Measurements from ENCODE around the gene CCR3.
"Not testable (repeated sequence)": the region's sequence is repeated elsewhere in the genome, so short reads cannot be mapped to it uniquely, and the experiment has no call there.

The CCR3 gene

GRCh38 chr3:46242120-46242519 lies at the start of gene CCR3:
CCR3 (plus strand) TSS chr3:46242460; CDS start chr3:46265159, 22,699 bp downstream.
- no peak for DNase-seq

DNA sequence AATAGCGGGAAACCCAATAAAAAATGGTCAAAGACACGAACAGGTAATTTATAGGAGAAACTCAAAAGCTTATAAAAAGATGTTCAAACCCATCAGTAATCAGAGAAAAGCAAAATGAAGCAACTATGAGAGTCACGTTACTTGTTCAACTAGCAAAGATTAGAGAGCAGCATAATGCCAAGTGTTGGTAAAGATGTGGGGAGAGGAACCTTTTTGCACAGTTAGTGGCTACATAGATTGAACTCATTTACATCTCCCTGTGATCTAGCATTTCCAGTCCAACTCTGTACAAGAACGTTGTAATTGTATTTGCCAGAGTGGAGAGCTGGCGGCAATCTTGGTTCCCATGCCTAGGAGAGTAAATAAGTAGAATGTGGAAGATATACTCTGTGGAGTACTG lies 49.3 kb upstream of the CCR3 start:
- DNase-seq: no peak

DNA sequence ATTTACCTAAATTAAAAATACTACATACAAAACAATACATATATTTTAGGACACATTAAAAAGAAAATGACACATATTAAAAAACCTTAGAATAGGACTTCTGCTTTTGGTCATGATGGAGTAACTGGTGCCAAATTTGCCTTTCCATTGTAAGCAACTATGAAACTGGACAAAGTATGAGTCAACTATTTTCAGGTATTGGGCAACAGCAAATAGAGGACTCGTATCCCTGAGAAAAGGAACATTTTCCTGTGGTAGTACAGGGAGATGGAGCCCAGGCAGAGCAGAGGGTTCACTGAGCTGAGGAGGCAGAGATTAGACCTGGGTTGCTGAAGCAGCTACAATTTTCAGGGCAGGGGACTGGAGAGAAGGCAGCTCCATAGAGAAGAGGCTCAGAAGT lies 48.8 kb upstream of the CCR3 start:
- no peak for DNase-seq

DNA sequence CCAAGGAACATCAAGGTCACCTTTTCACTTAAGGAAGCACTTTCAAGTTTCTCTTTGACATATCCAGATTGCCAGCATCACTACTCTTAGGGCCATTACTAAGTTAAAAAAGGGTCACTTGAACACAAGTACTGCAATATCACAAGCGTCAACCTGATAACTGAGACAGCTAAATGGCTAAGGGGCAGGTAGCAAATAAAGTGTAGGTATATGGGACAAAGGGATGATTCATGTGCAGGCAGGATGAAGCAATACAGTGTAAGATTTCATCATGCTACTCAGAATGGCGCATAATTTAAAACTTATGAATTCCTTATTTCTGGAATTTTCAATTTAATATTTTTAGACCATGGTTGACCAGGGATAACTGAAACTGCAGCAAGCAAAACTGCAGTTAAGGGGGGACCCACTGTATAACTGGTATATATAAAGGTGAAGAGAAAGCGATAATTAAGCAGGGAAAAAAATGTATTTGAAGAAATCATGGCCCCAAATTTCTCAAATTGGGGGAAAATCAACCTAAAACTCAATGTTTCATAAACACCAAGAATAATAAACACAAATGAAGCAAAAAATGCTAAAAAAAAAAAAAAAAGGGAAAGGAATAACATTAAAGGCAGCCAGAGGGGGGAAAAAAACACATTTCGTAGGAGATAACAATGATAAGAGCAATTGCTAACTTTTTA lies 47.2 kb upstream of the CCR3 start:
- DNase-seq: no peak

GRCh38 chr3:46196261-46196957 lies 45.9 kb upstream of the CCR3 start:
- no peak for DNase-seq

DNA sequence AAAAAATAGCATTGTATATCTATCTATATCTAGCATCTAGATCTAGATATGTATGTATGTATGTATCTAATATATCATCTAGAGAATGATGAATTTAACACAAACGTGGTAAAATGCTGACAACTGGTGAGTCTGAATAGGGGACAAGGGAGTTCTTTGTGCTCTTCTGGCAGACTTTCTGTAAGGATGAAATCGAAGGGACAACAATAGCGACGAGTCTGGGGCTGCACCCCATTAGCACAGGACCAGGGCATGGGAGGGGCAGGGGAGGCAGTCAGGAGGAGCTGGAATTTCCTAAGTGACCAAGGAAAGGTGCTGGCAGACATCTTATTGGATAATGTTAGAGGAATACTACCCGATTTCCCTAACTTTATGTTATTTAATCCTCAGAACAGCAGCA lies 42.0 kb upstream of the CCR3 start:
- DNase-seq: no peak

DNA sequence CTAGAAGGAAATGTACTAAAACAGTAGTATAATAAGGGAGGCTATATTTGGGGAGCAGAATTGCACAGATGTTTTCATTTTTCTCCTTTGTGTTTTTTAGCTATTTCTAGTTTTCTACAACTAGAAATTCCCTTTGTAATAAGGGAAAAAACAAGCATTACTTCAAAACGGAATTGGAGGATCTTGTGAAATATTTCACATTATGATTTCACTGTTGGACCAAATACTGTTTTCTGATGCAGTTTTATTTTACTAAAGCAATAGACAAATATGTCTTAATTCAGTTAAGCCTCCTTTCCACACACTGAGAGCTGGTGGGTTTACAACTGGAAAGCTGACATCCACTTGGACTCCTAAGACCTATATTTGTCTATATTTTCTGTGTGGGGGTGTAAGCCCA lies 41.5 kb upstream of the CCR3 start:
- no peak for DNase-seq

DNA sequence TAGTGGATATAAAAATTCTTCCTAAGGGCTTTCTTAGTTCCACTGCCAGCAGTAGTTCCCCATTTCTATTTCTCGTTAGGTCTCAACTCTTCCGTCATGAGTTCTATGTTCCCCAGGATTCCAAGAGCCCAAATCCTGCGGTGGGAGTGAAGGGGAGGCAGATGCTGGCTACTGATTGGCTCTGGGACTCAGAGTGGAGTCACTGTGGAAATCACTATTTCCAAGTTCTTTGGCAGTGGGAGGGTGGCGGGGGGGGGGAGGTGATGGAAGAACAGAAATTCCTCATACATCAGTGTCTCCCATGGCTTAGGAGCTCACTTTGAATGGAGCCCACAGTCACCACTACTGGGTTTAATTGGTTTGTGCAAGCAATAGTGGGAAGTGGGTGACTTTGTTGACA lies 39.7 kb upstream of the CCR3 start:
- DNase-seq: no peak

- no peak for DNase-seq
These were observed 38.6 kb upstream of the CCR3 start for GRCh38 chr3:46203681-46204080.

- no peak for DNase-seq
These were observed 36.8 kb upstream of the CCR3 start for GRCh38 chr3:46205286-46205960.

- DNase-seq: no peak
These were observed 35.8 kb upstream of the CCR3 start for GRCh38 chr3:46206282-46207015.

DNA sequence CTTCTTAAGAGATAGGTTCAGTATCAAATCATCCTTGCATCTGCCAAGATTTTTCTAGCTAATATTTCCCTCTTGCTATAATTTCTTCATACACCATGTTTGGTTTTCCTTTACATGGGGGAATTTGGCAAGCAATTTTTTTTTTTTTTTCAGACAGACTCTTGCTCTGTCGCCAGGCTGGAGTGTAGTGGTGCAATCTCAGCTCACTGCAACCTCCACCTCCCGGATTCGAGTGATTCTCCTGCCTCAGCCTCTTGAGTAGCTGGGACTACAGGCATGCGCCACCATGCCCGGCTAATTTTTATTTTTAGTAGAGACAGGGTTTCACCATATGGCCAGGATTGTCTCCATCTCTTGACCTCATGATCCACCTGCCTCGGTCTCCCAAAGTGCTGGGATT lies 34.7 kb upstream of the CCR3 start:
- not testable (repeated sequence) for DNase-seq

DNA sequence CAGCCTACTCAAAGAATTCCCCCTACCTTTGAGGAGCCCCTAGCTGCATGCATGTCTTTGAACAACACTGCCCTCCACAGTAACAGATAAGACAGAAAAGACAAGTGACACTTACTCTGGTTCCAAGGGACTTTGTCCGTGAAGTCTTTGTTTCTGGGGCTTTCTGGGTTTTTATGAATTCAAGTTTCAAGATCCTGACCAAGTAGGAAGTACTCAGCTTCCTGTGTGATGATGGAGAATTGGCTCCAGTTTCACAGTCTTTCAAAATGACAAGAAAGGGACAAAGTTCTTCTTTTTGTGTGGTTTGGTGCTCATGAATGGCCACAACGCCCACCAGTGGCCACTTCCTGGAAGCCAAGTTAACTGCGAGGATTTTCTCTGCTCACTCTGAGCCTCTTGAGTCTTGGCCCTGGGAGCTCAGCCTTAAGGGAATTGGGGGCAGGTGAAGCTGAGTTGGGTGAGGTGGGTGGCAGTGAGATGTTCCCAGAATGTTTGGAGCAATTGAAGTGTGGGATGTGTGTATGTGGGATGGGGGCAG lies 34.0 kb upstream of the CCR3 start, which contains the start of gene CCR1:
Gene CCR1 (minus strand): TSS at position 147 of the 538 bp plus-strand sequence. CDS start 4,000 bp downstream, outside the sequence.
- no peak for DNase-seq

GRCh38 chr3:46209053-46209452 lies 33.2 kb upstream of the CCR3 start:
- DNase-seq: no peak

DNA sequence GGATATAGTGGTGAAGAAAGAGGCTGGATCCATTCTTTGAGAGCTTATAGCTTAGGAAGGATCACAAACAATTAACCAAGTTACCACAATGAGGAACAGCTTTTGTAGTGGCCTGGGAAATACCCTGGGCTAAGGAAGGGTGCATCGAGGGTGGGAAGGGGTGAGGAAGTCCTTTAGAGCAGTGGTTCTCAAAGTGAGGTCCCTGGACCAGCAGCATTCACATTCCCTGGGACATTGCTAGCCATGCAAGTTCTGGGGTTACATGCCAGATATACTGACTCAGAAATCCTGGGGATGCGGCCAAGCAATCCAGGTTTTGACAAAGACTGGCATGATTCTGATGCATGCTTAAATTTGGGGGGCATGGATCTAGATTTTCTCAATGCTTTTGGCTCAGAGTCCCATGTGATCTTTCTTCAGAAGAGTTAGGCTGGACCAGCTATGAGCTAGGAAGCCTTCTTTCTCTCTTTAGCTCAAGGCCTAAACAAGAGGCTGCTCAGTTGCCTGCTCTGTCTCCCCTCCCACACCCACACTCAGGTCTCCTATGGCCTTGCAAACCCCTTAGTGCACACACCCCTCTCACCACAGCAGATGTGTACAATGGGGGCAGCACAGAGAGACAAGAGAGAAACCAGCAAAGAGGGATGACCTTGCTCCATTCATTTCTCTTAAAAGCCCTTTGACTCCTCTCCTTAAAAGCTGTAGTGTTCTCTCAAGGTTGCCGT lies 32.4 kb upstream of the CCR3 start:
- DNase-seq: no peak

- DNase-seq: no peak
These were observed 30.2 kb upstream of the CCR3 start for GRCh38 chr3:46212101-46212500.

- no peak for DNase-seq
These were observed 29.1 kb upstream of the CCR3 start for GRCh38 chr3:46213201-46213600.

GRCh38 chr3:46214751-46215352 lies 27.4 kb upstream of the CCR3 start:
- DNase-seq: no peak

GRCh38 chr3:46215810-46216414 lies 26.3 kb upstream of the CCR3 start:
- no peak for DNase-seq

GRCh38 chr3:46218196-46218709 lies 24.0 kb upstream of the CCR3 start:
- DNase-seq: no peak

DNA sequence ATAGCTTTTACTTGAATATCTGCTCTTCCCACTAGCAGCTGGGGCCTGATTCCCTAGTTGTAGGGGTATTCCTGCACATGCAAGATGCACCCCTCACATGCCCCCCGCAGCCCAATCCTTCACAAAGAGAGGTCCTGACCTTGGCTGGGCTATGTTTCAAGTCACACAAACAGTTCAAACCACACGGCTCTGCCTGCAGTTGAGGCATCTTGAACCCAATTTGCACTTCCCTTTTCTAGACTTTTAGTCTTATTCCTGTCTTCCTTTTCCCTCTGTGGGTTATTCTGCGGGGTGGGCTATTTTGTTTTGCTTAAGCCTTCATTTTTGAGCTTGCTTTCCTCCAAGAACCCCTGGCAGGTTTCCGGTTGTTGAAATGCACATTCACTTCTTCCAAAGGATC lies 20.9 kb upstream of the CCR3 start:
- DNase-seq: no peak
